Astrocyte (in vitro differentiated cells and primary cell): Measurements from ENCODE around the gene C1orf35.
A peak's percentile ranks its signal among the peaks of the same experiment; 100 is the strongest.

Experiments used
- EZH2 ChIP-seq: IDR thresholded peaks from 2 replicates; pipeline ENCODE4 v1.6.1; 2012; ENCODE audit warnings: mild to moderate bottlenecking, low read length, inconsistent platforms; ENCODE audit not compliant: insufficient read depth
- TF ChIP-seq, protein P1 (sequence below): IDR thresholded peaks from 2 replicates; pipeline ENCODE4 v1.5.1; 2011; ENCODE audit warnings: low read depth, mild to moderate bottlenecking, inconsistent platforms, low read length, moderate library complexity; ENCODE audit not compliant: insufficient read depth

GRCh38 chr1:228087771-228088251 is 15.3 kb downstream of the C1orf35 start:
- TF ChIP-seq, protein P1, sequence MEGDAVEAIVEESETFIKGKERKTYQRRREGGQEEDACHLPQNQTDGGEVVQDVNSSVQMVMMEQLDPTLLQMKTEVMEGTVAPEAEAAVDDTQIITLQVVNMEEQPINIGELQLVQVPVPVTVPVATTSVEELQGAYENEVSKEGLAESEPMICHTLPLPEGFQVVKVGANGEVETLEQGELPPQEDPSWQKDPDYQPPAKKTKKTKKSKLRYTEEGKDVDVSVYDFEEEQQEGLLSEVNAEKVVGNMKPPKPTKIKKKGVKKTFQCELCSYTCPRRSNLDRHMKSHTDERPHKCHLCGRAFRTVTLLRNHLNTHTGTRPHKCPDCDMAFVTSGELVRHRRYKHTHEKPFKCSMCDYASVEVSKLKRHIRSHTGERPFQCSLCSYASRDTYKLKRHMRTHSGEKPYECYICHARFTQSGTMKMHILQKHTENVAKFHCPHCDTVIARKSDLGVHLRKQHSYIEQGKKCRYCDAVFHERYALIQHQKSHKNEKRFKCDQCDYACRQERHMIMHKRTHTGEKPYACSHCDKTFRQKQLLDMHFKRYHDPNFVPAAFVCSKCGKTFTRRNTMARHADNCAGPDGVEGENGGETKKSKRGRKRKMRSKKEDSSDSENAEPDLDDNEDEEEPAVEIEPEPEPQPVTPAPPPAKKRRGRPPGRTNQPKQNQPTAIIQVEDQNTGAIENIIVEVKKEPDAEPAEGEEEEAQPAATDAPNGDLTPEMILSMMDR = peak; percentile 23
- no peak for TF ChIP-seq EZH2
